ENCODE measurements around the gene CTIF.

The CTIF gene

GRCh38 chr18:48842259-48843061, 303.6 kb downstream of the CTIF start:
- DNase-seq: no peak

- no peak for DNase-seq
These were observed 304.3 kb downstream of the CTIF start for GRCh38 chr18:48843162-48843561.

GRCh38 chr18:48843596-48843995, 304.8 kb downstream of the CTIF start:
- no peak for DNase-seq

GRCh38 chr18:48844271-48844670, 305.4 kb downstream of the CTIF start:
- DNase-seq: no peak

GRCh38 chr18:48845174-48845573, 306.3 kb downstream of the CTIF start:
- no peak for DNase-seq

GRCh38 chr18:48846423-48846932, 307.6 kb downstream of the CTIF start:
- no peak for DNase-seq

- no peak for DNase-seq
These were observed 309.1 kb downstream of the CTIF start for GRCh38 chr18:48847807-48848486.

GRCh38 chr18:48848641-48849143, 309.9 kb downstream of the CTIF start:
- DNase-seq: no peak

- DNase-seq: no peak
These were observed 312.2 kb downstream of the CTIF start for GRCh38 chr18:48850822-48851598.

GRCh38 chr18:48851599-48851960, 312.7 kb downstream of the CTIF start:
- no peak for DNase-seq

GRCh38 chr18:48852292-48852691, 313.5 kb downstream of the CTIF start:
- no peak for DNase-seq

GRCh38 chr18:48852794-48853193, 314.0 kb downstream of the CTIF start:
- no peak for DNase-seq

GRCh38 chr18:48853588-48853987, 314.8 kb downstream of the CTIF start:
- no peak for DNase-seq

- DNase-seq: no peak
These were observed 315.9 kb downstream of the CTIF start for GRCh38 chr18:48854780-48855179.

- peak; percentile 76 for DNase-seq
These were observed 316.9 kb downstream of the CTIF start for GRCh38 chr18:48855422-48856377.

GRCh38 chr18:48857023-48857694, 318.3 kb downstream of the CTIF start:
- DNase-seq: no peak

GRCh38 chr18:48858676-48859075, 319.8 kb downstream of the CTIF start:
- no peak for DNase-seq

- DNase-seq: no peak
These were observed 320.8 kb downstream of the CTIF start for GRCh38 chr18:48859311-48860268.

- DNase-seq: no peak
These were observed 321.7 kb downstream of the CTIF start for GRCh38 chr18:48860269-48861180.
